GM23338 (cell line): ENCODE measurements around the gene ARHGEF40.

Experiments used
- CTCF ChIP-seq, 2 experiments: fragments of 200-600 bp in 1 of 2; sonication (generic) in 1 of 2; conservative IDR thresholded peaks; 2 replicates each; pipeline versions ENCODE4 v1.5.1 to v1.6.1; 2016 to 2017; ENCODE audit warnings: antibody characterized with exemption in 2 of 2, low read depth in 2 of 2, mild to moderate bottlenecking in 2 of 2, moderate library complexity in 1 of 2
- EZH2phosphoT487 ChIP-seq: fragments of 200-600 bp; sonication (generic); IDR thresholded peaks from one replicate; pipeline ENCODE4 v1.8.1; 2018; ENCODE audit warnings: antibody characterized with exemption; ENCODE audit not compliant: unreplicated experiment
- REST ChIP-seq: IDR thresholded peaks from one replicate; pipeline ENCODE4 v1.6.1; 2018; ENCODE audit warnings: antibody characterized with exemption; ENCODE audit not compliant: unreplicated experiment

GRCh38 chr14:21049271-21049673 lies 20.8 kb upstream of the ARHGEF40 start:
- TF ChIP-seq CTCF (conservative IDR thresholded peaks at IDR 0.05; ENCODE audit: low read depth in 2 of 2) (no peak), REST (no peak), EZH2phosphoT487 (no peak)
